ENCODE results near the gene SCYL2.

SCYL2 gene

GRCh38 chr12:100375038-100375735 lies 108.2 kb downstream of the SCYL2 start:
- DNase-seq (ENCODE audit: low read depth), result no peak

- DNase-seq (ENCODE audit: low read depth), result no peak
Measured at GRCh38 chr12:100376161-100376560, 109.2 kb downstream of the SCYL2 start.

- DNase-seq (ENCODE audit: low read depth), result no peak
Measured at GRCh38 chr12:100381379-100381778, 114.4 kb downstream of the SCYL2 start.

- DNase-seq (ENCODE audit: low read depth), result no peak
Measured at GRCh38 chr12:100382338-100382737, 115.4 kb downstream of the SCYL2 start.

GRCh38 chr12:100383586-100384558 lies 116.9 kb downstream of the SCYL2 start:
- no peak for DNase-seq (ENCODE audit: low read depth)

GRCh38 chr12:100384559-100384935 lies 117.6 kb downstream of the SCYL2 start:
- no peak for DNase-seq (ENCODE audit: low read depth)

- no peak for DNase-seq (ENCODE audit: low read depth)
Measured at GRCh38 chr12:100388382-100388781, 121.4 kb downstream of the SCYL2 start.
